Measurements from ENCODE around the gene CWC15.

The CWC15 gene

GRCh38 chr11:94926698-94927237, 46.6 kb downstream of the CWC15 start:
- DNase-seq (ENCODE audit: insufficient read length, low spot score): no peak
- no peak for FAIRE-seq
- TF ChIP-seq CTCF (IDR thresholded peaks at IDR 0.05; ENCODE audit: insufficient read depth, missing control alignments): no peak

- no peak for DNase-seq (ENCODE audit: insufficient read length, low spot score)
- TF ChIP-seq CTCF (IDR thresholded peaks at IDR 0.05; ENCODE audit: insufficient read depth, missing control alignments): no peak
- no peak for FAIRE-seq
Observed at GRCh38 chr11:94926271-94926625, 47.1 kb downstream of the CWC15 start.

- no peak for FAIRE-seq
- no peak for TF ChIP-seq CTCF (IDR thresholded peaks at IDR 0.05; ENCODE audit: insufficient read depth, missing control alignments)
- DNase-seq (ENCODE audit: insufficient read length, low spot score): no peak
Observed at GRCh38 chr11:94925422-94926270, 47.7 kb downstream of the CWC15 start.

- DNase-seq (ENCODE audit: insufficient read length, low spot score) (no peak), FAIRE-seq (no peak)
- TF ChIP-seq CTCF (IDR thresholded peaks at IDR 0.05; ENCODE audit: insufficient read depth, missing control alignments): no peak
Observed at GRCh38 chr11:94924612-94925011, 48.7 kb downstream of the CWC15 start.

GRCh38 chr11:94924171-94924572, 49.2 kb downstream of the CWC15 start:
- no peak for TF ChIP-seq CTCF (IDR thresholded peaks at IDR 0.05; ENCODE audit: insufficient read depth, missing control alignments)
- FAIRE-seq (no peak), DNase-seq (ENCODE audit: insufficient read length, low spot score) (no peak)

GRCh38 chr11:94923004-94923334, 50.4 kb downstream of the CWC15 start:
- DNase-seq (ENCODE audit: insufficient read length, low spot score): no peak
- no peak for FAIRE-seq
- TF ChIP-seq CTCF (IDR thresholded peaks at IDR 0.05; ENCODE audit: insufficient read depth, missing control alignments): no peak

- DNase-seq (ENCODE audit: insufficient read length, low spot score) (no peak), FAIRE-seq (no peak)
- no peak for TF ChIP-seq CTCF (IDR thresholded peaks at IDR 0.05; ENCODE audit: insufficient read depth, missing control alignments)
Observed at GRCh38 chr11:94922321-94923003, 50.9 kb downstream of the CWC15 start.
